GM21529 (cell line): ENCODE measurements around the gene MYDGF.
"Not testable (repeated sequence)": the region's sequence is repeated elsewhere in the genome, so short reads cannot be mapped to it uniquely, and the experiment has no call there.

ENCODE experiments used
- ATAC-seq: cut with Tn5 transposase; IDR thresholded peaks from one replicate; pipeline ENCODE4 v1.9.1; 2021; ENCODE audit not compliant: unreplicated experiment

The MYDGF gene

DNA sequence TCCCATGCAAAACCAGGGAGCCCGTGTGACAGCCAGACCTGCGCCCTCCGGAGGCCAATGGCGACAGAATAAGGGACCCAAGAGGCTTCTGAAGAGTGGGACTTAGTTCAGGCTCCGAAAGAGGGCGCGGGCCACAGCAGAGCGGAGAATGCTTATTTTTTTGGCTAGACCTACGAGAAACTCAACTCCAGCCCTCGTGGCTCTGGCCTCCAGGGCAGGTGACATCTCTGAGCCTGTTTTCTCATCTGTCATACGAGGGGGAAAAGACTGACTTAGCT lies 30.5 kb upstream of the MYDGF start:
- ATAC-seq, result no peak

DNA sequence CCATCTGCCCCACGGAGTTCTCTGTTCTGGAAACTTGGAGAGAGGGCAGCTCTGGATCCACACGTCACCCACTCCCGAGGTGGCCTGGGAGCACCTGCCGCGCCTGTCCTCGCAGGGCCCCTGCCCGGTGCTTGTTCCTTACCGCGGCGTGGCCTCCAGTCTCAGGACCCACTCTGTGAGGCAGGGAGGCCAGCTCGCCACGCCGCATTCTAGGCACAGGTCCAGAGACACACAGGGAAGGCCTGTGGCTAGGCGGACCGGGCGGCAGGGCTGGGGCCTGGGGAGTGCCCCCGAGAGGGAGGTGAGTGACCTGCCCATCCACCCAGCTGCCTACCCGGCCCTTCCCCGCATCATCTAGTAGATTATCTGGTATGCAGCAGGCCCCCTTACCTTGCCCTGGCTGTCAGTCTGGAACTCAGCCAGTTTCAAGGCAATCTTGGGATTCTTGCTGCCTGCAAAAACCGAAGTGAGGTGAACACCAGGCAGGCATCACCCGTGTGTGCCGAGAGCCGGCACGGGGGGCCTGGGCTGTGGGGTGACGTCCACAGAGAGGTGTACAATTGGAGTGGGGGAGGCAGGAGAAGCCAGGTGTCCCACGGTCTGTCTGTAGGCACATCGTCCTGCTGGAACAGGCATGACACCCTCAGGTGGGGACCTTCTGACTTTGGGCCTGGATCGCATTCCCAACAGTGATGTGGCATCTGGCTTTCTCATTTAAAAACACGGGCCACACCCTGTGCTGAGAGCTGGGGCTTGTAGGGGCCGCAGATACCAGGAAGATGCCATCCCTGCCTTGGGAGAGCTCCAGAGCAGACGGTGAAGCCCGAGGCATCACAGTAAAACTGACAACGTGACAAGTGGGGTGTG lies 29.9 kb upstream of the MYDGF start:
- no peak for ATAC-seq

DNA sequence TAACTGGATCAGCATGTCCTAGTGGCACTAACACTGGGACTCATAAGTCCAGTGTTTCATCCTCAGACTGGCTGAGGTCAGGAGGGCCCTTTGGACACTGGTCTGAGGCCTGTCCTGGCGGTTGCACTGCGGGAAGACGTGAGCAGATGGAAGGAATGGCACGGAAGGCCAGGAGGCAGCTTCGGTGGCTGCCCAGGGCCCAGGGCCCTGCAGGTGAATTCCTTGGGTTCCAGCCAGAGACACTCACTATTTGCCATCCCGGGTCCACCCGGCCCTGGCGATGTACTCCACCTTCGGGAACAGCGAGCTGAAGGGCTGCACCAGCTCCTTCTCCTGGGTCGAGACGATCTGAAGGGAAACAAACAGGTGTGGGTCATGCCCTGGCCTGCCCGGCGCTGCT lies 27.2 kb upstream of the MYDGF start:
- ATAC-seq, result no peak

DNA sequence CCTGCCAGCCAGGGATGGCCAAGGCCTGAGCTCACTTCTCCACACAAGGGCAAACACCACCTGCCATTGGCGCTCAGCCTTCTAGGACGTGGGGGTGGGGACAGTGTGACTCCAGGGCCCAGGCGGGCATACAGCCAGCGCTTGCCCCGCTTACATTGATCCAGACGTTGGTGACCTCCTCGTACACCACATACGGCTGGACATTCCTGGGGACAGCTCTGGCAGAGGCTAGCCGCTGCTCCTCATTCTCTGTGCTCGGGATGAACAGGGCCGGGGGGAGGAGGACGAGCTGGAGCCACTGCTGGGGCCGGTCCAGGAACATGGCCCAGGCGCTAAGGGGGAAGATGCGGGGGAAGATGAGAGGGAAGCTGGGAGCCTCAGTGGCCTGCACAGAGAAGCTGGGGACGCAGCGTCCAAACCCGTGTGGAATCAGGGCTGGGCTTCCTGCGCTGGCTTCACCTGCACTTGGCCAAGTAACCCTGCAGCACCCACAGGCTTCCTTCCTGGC lies 25.1 kb upstream of the MYDGF start:
- ATAC-seq, result no peak

DNA sequence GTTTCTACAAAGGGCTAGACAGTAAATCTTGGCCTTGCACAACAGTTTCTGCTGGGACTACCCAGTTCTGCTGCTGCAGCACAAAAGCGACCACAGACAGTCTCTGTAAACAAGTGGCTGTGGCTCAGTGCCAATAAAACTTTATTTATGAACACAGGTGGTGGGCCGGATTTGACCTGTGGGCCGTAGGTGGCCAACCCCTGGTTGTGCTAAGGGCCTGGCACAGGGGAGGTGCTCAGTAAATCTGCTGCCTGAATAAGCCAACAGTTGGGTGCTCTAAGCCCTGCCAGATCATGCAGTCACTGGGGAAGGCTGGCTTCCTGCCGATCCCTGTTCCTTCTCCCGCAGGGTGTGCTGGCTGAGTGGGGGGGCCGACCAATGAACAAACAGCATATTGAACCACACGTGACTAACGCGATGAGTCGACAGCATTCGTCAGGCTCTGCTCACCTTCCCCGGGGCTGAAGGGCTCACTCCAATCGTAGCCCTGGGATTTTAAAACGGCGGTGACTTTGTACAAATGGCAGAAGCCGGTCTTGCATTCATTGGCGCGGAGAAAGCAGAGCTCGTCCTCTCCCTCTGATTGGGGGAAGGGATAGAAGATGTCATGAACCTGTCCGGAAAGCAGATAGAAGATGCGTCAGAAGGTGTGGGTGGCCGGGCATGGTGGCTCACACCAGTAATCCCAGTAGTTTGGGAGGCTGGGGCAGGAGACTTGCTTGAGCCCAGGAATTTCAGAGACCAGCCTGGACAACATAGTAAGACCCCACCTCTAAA lies 24.3 kb upstream of the MYDGF start:
- ATAC-seq, result no peak

DNA sequence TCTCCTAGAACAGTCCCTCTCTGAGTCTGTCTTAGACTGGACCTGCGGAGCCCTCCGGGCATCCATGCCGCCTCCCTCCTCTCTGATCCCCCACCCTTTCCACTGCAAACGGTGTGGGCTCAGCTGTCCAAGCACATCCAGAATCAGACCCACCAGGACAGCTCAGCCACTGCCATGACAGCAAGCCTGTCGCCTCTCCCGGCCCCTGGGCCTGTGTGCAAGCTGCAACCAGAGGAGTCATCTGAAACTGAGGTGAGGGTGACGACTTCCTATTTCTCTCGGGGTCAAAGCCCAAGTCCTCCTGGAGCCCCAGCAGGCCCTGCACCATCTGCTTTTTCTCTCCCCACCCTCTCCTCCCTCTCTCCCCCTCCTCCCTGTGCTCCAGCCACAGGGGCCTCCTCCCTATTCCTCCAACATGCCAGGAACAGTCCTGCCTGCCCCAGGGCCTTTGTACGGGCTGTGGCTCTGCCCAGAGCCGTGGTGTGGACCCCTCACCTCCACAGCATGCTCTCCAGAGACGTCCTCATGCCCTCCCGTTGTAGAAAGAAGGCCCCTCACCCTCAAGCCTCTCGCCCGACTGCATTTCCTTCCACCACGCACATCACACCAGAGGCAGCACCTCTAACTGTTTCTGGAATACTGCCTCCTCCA lies 23.5 kb upstream of the MYDGF start:
- no peak for ATAC-seq

DNA sequence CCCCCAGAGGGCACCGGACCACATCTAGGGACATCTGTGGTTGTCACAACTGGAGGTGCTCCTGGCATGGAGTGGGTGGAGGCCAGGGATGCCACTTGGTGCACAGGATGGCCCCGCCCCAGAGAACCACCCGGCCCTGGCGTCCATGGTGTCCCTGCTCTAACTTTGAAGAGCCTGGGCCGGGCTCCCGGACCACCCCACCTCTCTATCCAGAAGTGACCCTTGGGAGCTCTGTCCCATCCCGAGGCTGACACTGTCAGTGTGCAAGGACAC lies 22.9 kb upstream of the MYDGF start:
- no peak for ATAC-seq

DNA sequence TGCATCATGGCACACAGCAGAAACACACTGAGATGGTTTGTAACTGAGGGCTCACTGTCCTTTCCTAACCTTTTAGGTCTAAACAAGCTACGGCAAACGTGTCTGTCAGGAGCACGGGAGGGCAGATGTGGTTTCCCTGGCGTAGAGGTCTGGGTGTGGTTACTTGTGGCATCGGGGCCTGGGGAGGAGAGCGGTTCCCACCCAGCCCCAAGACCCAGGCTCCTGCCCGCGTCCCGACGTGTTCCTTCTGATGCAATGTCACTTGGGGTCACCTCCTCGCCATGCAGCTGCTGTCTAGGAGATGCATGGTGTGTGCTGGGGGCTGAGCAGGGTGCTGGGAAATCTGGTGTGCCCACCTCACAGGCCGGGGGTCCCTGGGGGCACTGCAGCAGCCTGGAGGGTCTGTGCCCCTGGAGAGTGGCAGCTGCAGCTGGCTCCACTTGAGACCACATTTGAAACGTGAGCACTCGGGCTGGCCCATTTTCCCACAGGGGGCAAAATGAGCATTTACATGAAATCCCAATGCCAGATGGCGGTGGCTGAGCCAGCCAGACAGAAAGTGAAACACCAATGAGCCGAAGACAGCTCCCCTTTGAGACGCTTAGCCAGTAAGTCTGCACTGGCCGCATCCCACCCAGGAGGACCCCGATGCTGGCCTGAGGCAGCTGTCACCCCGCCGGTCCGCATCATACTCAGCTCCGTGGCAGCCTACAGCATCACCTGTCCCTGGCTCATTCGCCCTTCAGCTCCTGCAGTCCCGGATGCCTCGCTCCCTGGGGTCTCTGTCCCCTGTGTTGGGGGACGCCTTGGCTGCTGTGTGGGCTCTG lies 22.3 kb upstream of the MYDGF start:
- no peak for ATAC-seq

DNA sequence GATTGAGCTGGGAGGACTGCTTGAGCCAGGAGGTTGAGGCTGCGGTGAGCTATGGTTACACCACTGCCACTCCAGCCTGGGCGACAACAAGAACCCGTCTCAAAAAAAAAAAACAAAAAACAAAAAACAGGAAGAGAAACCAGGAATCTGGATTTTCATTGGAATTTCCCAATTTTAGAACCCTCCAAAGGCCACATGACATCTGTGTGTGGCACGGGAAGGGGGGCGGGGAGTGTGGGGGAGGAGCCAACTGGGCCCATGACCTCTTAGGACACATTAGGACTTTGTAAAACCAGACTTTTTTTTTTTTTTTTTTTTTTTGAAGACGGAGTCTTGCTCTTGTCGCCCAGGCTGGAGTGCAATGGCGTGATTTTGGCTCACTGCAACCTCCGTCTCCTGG lies 21.2 kb upstream of the MYDGF start:
- no peak for ATAC-seq

DNA sequence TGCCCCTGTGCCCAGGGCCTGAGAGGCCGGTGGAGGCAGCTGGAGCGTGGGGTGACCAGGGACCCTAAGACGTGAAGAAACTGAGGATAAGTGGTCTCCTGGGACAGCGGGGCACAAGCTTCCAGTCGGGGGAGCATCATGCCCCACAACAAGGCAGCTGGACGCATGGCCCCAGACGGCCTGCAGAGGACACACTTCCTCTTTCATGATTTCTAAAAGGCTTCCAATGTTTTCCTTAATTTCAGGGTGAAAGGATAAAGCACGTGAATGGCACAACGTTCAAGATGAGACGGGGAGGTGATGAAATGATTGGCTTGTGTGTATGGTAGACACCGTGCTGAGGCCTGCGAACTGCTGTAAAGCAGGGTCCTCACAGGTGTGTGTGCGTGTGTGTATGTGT lies 20.2 kb upstream of the MYDGF start:
- no peak for ATAC-seq

DNA sequence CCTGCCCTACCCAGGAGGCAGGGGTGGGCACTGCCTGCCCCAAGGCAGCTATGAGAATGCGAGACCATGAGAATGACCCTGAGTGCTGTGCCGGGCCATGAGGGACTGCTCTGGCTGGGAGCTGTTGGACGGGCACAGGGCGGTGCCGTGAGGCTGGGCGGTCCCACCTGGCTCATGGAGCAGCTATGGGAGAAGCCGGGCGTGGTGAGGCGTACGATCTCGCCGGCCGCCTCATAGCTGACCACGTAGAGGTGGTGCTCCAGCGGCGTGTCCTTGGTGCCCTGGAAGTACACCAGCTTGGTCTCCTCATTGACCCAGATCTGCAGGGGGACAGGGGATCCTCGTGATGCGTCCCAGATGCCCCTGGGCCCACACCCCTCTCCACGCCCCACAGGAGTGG lies 19.3 kb upstream of the MYDGF start:
- ATAC-seq, result no peak

DNA sequence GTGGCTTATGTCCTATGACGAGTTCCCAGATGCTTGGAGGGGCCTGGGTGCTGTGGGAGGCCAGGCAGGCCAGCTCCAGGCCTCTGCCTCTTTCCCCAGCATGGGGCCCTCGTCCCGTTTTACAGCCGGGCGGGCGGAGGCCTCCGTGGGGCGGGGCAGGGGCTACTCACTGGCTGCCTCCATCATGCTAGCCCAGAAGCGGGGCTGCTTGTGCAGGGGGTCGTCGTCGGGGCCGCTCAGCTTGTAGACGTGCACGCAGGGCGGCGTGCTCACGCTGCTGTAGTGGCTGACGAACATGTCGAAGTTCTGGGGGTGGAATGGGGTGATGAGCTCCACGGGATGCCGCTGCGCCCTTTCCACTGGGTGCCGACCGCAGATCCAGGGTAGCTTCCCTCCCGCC lies 18.4 kb upstream of the MYDGF start:
- ATAC-seq, result no peak

DNA sequence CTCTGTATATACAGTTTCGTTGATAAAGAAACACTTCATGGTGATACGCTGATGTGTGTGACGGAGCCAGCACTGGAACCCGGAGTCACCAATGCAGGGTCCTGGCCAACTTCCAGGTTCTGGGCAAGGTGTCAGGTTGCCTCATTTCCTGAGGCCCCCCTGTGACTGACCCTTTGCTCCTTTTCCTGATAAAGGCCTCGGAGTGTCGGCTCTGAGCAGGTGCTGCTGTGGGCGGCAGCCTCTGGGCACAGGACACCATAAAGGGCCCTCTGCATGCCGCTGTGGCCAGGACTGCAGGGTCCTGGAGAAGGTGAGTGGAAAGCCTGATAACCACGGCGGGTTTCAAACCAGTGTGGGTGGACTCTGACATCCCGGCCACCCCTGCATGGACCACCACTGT lies 17.3 kb upstream of the MYDGF start:
- ATAC-seq, result no peak

DNA sequence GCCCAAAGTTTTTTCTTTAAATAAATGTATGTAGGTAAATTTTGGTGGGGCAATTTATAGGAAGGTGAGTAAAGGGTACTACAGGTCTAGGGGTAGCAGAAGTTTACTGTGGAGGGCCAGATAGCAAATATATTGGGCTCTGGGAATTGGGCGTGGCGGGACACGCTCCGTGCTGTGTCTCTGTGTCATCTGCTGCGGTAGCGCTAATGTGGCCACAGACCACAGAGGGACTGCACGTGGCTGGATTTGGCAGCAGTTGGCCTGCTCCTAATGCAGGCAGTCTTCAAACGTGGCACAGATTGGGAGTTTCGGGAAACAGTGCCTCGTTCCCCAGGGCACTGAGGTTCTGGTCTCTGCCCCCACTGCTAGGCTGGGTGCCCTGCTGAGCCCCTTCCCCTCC lies 16.6 kb upstream of the MYDGF start:
- ATAC-seq, result no peak

DNA sequence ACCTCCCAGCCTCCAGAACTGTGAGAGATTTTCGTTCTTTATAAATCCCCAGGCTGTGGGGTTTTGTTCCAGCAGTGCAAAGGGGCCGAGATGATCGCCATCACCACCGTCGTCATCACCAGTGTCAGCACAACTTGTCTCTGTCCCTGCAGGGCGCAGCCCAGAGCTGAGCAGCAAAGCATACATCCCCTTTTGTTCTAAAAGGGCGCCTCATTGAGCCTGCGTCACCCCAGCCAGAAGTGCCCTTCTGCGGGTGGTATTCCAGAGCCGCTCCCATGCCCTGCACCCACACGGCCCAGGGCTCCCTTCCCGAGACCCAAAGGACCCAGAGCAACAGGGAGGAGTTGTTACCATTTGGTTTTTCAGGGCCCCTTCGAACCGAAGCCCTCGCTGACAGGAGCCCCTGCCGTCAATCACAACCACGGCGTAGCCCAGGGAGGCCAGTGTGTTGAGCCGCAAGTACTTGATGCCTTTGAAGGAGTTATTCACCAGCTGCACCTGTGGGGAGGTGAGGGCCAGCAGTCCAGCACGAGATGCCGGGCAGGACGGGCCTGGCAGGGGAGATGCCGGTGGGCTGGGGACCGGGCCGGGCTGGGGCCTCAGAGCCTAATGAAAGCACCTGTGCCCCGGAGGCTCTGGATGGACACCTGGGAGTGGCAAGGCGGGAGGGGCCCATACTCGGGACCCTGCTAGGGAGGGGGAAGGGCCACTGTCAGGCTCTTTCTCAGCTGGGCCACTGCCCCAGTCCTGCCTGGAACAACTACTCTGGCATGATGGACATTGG lies 14.4 kb upstream of the MYDGF start:
- ATAC-seq, result no peak

DNA sequence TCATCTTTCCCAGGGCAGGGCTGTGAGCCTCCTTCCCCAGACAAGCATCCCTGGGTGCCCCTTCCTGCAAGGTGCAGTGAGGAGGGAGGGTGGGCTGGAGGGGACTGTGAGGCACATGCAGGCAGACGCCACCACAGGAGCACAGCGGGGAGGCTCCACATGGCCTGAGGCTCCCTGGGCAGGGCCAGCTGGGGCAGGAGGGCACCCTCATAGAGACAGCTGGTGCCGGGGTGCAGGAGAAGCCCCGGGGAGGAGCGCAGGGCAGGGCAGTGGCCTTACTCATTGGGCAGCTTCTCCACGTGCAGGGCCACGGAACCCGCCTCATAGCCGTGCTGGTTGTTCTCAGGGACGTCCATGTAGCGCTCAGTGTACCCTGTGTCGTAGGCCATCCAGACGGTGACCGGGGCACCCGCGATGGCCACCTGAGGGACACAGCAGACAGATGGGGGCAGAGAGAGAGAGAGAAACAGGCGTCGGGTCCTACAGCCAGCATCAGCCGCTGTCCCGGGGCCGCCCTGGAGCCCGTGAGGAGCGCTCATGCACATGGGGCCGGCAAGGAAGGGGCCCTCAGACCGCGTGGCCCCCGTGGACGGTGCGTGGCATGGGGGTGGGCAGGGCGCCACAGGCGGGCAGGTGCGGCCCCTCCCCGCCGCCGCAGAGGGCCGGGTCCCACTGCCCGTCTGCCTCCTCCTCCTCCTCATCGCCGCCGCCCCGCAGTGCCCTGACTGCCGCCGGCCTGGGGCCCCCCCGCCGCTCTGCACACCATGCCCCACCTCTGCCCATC lies 12.5 kb upstream of the MYDGF start:
- ATAC-seq, result no peak

DNA sequence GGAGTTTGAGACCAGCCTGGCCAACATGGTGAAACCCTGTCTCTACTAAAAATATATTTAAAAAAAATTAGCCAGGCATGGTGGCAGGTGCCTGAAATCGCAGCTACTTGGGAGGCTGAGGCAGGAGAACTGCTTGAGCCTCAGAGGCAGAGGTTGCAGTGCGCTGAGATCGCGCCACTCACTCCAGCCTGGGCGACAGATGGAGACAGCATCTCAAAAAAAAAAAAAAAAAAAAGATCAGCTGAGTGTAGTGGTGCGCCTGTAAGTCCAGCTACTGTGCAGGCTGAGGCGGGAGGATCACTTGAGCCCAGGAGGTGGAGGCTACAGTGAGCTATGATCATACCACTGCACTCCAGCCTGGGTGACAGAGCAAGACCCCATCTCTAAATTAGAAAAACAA lies 9.9 kb upstream of the MYDGF start:
- not testable (repeated sequence) for ATAC-seq

DNA sequence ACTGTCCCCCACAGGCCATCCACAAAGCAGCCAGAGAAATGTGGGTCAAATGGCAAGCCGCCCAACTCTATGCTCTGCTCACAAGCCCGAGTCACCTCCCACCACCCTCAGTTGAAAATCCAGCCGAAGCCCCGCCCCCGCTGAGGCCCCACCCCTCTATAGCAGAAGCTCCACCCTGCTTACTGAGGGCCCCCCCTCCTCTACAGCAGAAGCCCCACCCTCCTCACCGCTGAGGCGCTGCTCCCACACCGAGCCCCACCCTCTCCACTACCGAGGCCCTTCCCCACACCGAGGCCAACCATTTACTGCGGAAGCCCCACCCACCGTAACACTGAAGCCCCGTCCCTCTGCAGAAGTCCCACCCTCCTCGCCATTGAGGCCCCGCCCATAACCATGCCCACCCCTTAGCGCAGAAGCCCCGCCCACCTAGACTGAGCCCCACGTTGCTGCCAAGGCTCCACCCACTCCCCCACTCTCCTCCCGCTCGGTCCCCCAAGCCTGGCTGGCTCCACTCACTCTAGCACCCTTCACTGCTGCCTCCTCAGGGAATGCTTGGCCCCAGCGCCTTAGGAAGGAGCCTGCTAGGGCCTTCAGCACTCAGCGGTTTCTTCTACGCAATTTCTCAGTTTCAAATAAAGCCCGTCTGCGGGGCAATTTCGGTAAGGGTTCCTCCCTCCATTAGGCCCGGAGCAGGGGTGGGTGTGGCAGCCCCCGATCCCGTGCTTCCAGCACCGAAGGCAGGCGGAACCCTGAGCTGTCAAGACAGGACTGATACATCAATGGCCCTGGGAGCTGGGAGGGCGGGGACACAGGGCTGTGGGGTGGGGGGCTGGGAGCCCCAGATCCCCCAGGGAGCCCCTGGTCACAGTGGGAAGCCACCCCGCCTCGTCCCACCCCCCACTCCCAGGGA lies 9.0 kb upstream of the MYDGF start:
- no peak for ATAC-seq
